HG02885 (cell line): ENCODE data around the gene KNSTRN.
A peak's percentile ranks its signal among the peaks of the same experiment; 100 is the strongest.

ENCODE experiments used
- ATAC-seq: cut with Tn5 transposase; IDR thresholded peaks from one replicate; pipeline ENCODE4 v1.9.1; 2021; ENCODE audit warnings: mild to moderate bottlenecking; ENCODE audit not compliant: unreplicated experiment, poor library complexity

KNSTRN gene

DNA sequence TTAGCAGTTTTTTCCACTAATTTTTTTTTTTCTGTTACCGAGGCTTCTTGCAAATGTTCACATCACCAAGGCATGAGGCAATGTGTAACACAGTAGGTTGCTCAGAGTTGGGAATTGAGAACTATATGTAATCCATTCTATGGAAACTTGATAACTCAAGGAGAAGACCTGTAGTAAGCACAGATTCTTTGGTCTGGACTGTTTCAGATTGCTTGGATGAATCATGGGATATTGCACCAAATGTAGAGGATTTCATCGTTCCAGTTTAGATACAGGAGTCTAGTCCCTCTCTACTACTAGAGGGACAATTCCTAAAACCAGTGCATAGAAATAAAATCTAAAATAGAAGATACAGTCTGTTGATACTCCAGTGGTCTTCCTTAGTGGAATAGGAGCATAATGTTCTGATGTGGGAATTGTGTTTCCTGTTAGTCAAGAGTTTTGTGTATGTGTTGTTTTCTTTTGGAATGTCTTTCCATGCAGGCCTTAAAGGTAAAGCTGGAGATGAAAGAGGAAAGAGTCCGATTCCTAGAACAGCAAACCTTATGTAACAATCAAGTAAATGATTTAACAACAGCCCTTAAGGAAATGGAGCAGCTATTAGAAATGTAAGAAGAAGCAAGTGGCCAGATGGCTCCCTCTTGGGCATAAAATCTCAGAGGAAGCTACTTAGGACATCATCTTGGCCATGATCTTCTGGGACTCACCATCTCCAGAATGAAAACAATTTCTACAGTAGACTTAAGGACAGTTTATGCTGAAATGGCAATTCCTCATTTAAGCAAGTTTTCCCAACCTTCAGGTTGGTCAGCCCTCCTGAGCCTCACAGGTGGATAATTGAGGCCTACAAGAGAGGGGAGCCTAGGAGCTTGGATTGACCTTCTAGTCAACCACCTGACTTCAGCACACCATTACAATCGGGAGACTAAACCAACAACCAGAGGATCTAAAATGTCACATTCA, 10.7 kb downstream of the KNSTRN start:
- ATAC-seq, result no peak

- ATAC-seq, result peak; percentile 5
Observed at GRCh38 chr15:40397688-40398412, 15.3 kb downstream of the KNSTRN start.

DNA sequence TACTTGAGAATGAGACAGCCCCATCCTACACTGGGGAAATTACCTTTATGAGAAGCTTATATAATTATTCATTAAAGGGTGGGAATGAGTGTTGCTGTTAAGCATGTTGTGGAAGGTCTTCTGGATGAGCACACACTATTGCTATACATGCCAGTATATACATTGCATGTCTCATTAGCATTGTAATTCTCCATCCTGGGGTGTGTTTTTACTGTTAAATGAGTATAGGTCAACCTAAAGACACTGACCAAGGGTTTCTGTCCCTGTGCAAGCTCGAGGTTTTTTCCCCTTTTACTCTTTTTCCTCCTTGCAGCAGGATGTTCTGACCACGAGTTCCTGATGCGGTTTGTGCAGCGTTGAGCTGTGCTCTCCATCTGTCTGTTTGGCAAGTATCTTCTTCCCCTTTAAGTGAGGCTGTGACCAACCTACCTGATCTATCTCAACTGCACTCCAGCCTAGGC, 15.9 kb downstream of the KNSTRN start:
- peak; percentile 69 for ATAC-seq

GRCh38 chr15:40399370-40399769, 16.8 kb downstream of the KNSTRN start:
- ATAC-seq, result no peak

DNA sequence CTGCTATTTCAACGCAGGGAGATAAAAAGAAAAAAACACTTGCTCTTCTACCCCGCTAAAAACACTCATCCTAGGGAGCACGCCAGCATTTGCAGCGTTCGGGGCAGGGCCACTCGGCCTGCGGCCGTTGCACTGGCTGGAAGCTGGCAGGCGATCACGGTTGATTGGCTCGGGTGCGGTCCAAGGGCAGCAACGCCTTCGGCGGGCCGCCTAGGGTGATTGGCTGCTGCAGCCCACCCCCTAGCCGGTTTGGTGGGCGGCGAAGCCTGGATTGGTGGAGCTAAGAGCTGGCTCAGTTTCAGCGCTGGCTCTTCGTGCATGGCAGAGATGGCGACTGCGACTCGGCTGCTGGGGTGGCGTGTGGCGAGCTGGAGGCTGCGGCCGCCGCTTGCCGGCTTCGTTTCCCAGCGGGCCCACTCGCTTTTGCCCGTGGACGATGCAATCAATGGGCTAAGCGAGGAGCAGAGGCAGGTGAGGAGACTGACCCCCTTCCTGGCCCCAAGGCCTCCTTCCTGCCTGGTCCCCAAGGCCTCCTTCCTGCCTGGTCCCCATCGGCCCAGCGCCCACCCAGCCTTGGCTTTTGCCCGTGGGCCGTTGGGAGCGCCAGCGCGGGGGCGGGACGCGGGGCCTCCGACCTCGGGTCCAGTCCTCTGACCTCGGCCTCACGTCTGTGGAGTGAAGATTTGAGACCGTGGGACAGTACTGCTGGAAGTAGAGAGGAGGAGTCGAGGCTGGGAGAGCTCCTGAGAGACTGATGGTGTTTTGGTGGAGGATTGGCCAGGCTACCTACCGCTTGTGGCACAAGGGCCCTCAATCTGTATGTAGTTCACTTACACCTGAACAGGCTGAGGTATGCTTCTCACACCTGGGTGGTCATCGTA, 23.2 kb downstream of the KNSTRN start, which contains the start of gene IVD:
Gene IVD, plus strand, starts transcription at position 295 of the 881 bp plus-strand sequence. Its CDS starts 33 bp downstream, at position 328.
- peak; percentile 80 for ATAC-seq

DNA sequence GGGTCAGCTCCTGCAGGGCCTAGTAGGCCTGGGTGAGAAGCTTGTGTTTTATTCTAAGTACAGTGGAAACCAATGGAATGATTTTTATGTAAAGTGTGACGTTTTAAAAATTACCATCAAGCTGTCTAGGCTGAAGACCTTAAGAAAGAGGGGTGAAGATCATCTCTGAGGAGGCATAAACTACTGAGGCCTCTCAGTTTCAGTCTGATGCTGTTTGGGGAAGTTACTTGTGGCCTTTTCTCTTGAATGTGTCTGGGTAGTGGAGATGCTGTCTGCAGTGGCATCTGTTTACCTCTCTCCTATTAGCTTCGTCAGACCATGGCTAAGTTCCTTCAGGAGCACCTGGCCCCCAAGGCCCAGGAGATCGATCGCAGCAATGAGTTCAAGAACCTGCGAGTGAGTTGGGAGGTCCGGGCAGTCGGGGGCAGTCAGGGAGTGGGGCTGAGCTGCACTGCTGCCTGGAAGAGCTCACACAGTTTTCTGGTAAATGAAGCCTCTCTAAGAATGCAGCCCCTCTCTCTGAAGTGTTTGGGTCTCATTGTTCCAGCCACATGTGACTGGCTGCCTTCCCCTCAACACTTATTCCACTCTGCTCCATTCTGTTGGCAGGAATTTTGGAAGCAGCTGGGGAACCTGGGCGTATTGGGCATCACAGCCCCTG, 24.9 kb downstream of the KNSTRN start:
- peak; percentile 74 for ATAC-seq

DNA sequence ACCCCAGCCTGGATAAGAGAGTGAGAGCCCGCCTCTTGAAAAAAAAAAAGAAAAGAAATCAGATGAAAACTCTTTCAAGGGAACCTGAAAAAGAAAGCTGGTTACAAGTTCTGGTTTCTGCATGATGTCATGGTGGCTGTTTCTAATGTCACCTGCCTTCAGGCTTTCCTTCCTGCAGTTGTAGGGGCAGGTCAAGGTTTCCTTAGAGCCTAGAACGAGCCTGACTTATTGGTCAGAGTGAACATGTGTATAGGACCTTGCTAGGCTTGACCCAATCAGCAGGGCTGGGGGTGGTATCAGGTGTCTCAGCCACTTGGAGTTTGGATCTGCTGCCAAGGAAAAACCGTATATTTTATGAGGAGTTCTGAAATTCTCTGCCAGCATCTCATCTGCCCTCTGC, 26.8 kb downstream of the KNSTRN start:
- ATAC-seq, result peak; percentile 27

GRCh38 chr15:40410476-40410875, 28.0 kb downstream of the KNSTRN start:
- ATAC-seq, result no peak

GRCh38 chr15:40412095-40412759, 29.7 kb downstream of the KNSTRN start:
- ATAC-seq, result no peak

DNA sequence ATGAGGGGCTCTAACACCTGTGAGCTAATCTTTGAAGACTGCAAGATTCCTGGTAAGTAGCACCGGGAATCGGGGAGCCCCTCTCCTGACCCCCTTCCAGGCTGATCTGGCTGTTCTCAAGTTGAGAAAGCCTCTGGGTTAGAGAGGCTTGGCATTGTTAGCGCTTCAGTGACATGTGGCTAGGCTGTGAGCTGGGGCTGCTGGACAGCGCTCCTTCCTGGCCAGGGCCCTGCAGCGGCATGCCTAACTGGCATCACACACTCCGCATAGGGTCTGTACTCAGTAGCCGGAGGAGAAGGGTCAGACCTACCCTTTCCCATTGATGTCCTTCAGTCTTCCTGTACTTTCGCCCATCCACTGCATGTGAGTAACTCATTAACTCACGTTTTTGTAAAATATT, 30.5 kb downstream of the KNSTRN start:
- ATAC-seq, result no peak

GRCh38 chr15:40414816-40415215, 32.3 kb downstream of the KNSTRN start:
- ATAC-seq, result no peak

GRCh38 chr15:40415226-40415625, 32.7 kb downstream of the KNSTRN start:
- no peak for ATAC-seq

DNA sequence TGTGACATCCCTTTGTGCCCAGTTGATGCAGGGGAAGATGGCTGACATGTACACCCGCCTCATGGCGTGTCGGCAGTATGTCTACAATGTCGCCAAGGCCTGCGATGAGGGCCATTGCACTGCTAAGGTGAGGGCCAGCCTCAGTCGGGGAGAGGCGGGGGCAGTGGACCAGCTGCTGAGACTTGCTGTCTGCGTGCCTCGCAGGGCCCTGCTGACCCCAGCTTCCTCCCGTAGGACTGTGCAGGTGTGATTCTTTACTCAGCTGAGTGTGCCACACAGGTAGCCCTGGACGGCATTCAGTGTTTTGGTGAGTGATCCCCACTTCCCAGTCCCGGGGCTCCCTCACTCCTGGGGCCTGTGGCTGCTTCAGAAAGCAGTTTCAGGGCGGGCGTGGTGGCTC, 33.5 kb downstream of the KNSTRN start:
- no peak for ATAC-seq

DNA sequence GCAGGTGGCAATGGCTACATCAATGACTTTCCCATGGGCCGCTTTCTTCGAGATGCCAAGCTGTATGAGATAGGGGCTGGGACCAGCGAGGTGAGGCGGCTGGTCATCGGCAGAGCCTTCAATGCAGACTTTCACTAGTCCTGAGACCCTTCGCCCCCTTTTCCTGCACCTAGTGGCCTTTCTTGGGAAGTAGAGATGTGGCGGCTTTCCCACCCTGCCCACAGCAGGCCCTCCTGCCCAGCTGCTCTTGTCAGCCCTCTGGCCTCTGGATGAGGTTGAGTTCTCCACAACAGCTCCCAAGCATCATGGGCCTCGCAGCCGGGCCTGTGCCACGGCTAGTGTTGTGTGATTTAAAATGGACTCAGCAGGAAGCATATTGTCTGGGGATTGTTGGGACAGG, 35.6 kb downstream of the KNSTRN start:
- no peak for ATAC-seq

DNA sequence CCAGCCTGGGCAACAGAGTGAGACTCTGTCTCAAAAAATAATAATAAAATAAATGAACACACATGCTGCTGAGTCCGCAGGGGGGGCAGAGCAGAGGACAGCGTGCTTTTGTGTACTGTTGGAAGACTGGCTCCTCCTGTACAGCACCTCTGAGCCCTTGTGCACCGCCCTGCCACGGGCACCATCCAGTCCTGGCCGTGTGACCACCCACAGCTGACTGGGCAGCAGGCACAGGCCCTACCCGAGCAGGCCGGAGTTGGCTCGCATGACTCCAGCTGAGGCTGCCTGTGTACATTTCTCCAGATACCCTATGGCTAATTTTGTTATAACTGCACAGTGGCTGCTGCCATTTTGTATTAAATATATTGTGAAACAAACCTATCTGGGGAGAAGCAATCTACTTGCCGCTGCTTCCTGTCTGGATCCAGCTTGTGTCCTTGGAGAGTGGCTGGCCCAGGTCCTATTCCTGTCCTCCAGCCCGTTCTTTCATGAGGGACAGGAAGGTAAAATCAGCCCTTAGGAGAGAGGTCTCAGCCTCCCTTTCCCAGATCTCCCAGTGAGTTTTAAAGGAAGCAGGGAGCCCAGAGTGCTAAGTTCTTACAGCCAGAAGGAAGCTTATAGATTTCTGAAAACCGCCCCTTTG, 37.7 kb downstream of the KNSTRN start:
- ATAC-seq, result no peak

DNA sequence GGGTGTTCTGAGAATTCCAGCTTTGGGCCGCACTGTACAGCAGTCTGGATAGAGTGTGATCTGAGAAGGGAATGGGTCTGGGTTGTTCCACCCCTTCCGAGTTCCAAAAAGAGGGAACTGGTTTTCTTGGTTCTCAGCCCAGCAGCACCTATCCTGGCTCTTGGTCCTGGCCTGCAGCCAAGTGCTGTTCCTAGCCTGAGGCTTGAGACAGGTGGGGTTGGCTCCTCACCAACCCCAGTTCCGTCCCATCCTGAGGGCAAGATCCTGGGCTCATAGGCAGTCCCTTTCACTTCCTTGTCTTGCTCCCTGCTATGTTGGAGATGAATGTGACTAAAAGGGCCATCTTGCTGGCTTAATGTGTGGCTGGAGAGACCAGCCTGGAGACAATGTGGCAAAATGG, 38.3 kb downstream of the KNSTRN start:
- ATAC-seq, result no peak

DNA sequence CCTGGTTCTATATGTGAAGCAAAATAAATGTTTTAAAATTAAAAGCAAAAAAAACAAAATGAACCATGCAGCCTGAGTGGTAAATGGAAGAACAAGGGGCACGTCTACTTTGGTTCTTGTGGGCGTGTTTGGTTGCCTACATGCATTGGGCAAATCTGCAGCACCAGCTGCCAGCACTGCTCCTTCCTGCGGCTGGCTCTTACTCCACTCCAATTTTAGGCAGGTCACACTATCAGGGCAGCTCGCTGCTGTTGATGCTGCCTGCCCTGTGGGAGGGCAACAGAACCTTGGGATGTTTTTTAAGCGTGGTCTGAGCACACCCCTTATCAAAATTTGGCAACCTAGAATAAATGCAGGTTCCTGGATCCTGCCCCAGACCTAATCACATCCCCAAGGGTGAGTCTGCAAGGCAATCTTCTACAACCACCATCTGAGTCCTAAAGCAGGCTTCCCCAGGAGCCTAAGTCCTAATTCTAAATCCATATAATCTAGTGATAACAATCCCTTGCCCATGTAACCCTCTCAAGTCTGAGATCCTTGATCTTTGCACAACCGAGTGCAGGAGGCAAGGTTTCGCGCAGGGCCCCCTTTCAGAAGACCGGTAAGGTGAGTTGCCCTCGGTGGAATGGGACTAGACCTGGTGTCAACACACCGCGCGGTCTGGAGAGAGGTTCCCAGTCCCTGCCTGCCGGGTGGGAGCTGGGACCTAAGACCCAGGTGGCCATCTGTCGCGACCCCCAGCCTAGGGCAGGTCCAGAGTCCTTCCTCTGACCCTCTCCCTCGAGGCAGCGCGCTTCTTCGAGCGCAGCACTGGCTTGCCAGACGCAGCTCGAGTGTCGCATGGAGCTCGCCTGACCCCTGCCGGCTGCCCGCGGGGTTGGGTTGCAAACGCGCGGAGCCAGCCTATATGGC, 39.0 kb downstream of the KNSTRN start:
- ATAC-seq, result peak; percentile 73
